SK-N-SH treated with all-trans-retinoic acid at 6 μM for 48 hours (cell line): ENCODE results near the gene LYL1.
A peak's percentile ranks its signal among the peaks of the same experiment; 100 is the strongest.

Source experiments
- ATAC-seq: fragments of 200-7000 bp; cut with Tn5 transposase; 3 replicates; pipeline ENCODE4 v1.9.1; 2020; ENCODE audit warnings: mild to moderate bottlenecking, moderate library complexity
- ARNTL ChIP-seq: fragments of 450-650 bp; formaldehyde crosslinking; IDR thresholded peaks from 2 replicates; pipeline ENCODE4 v1.5.0; 2020; ENCODE audit warnings: low read depth, mild to moderate bottlenecking, moderate library complexity, borderline replicate concordance
- CREB5 ChIP-seq: fragments of 250-450 bp; sonication (Bioruptor Pico); IDR thresholded peaks from 2 replicates; pipeline ENCODE4 v1.5.1; 2020; ENCODE audit warnings: low read depth, mild to moderate bottlenecking, moderate library complexity
- CSDC2 ChIP-seq: fragments of 250-450 bp; sonication (Bioruptor Pico); IDR thresholded peaks from 2 replicates; pipeline ENCODE4 v1.5.0; 2020; ENCODE audit warnings: mild to moderate bottlenecking, moderate library complexity
- CSRNP3 ChIP-seq: fragments of 250-450 bp; sonication (Bioruptor Pico); IDR thresholded peaks from 2 replicates; pipeline ENCODE4 v1.5.1; 2021; ENCODE audit warnings: mild to moderate bottlenecking, moderate library complexity
- ESRRG ChIP-seq: fragments of 250-450 bp; sonication (Bioruptor Pico); IDR thresholded peaks from 2 replicates; pipeline ENCODE4 v1.6.1; 2021; ENCODE audit warnings: mild to moderate bottlenecking
- GLIS3 ChIP-seq: fragments of 250-450 bp; sonication (Bioruptor Pico); IDR thresholded peaks from 2 replicates; pipeline ENCODE4 v1.5.0; 2020; ENCODE audit warnings: mild to moderate bottlenecking, moderate library complexity
- OSR1 ChIP-seq: fragments of 250-450 bp; sonication (Bioruptor Pico); IDR thresholded peaks from 2 replicates; pipeline ENCODE4 v1.8.0; 2022; ENCODE audit warnings: moderate library complexity, mild to moderate bottlenecking, inconsistent platforms
- PATZ1 ChIP-seq: fragments of 250-450 bp; sonication (Bioruptor Pico); IDR thresholded peaks from 2 replicates; pipeline ENCODE4 v1.8.0; 2020; ENCODE audit warnings: mild to moderate bottlenecking, moderate library complexity, borderline replicate concordance
- RARB ChIP-seq: fragments of 250-450 bp; sonication (Bioruptor Pico); IDR thresholded peaks from 2 replicates; pipeline ENCODE4 v1.8.0; 2021; ENCODE audit warnings: mild to moderate bottlenecking, moderate library complexity
- SNAI2 ChIP-seq: fragments of 250-450 bp; sonication (Bioruptor Pico); IDR thresholded peaks from 2 replicates; pipeline ENCODE4 v1.5.0; 2020; ENCODE audit warnings: mild to moderate bottlenecking, moderate library complexity
- TCF4 ChIP-seq: fragments of 250-450 bp; sonication (Bioruptor Pico); IDR thresholded peaks from 2 replicates; pipeline ENCODE4 v1.8.0; 2021; ENCODE audit warnings: mild to moderate bottlenecking, moderate library complexity, borderline replicate concordance
- TSHZ2 ChIP-seq: fragments of 250-450 bp; sonication (Bioruptor Pico); IDR thresholded peaks from 2 replicates; pipeline ENCODE4 v1.5.0; 2020; ENCODE audit warnings: mild to moderate bottlenecking, moderate library complexity
- ZC3H10 ChIP-seq: fragments of 250-450 bp; sonication (Bioruptor Pico); IDR thresholded peaks from 2 replicates; pipeline ENCODE4 v1.5.1; 2021; ENCODE audit warnings: mild to moderate bottlenecking, moderate library complexity
- ZFP3 ChIP-seq: fragments of 250-450 bp; sonication (Bioruptor Pico); IDR thresholded peaks from 2 replicates; pipeline ENCODE4 v1.5.0; 2020; ENCODE audit warnings: mild to moderate bottlenecking, moderate library complexity
- ZFP30 ChIP-seq: fragments of 450-650 bp; formaldehyde crosslinking; IDR thresholded peaks from 2 replicates; pipeline ENCODE4 v1.5.0; 2022; ENCODE audit warnings: mild to moderate bottlenecking, moderate library complexity
- ZNF565 ChIP-seq: fragments of 450-650 bp; formaldehyde crosslinking; conservative IDR thresholded peaks from 2 replicates; pipeline ENCODE4 v1.5.0; 2020; ENCODE audit warnings: low read depth, mild to moderate bottlenecking, moderate library complexity
- TF ChIP-seq, protein P1 (sequence below): fragments of 250-450 bp; sonication (Bioruptor Pico); IDR thresholded peaks from 2 replicates; pipeline ENCODE4 v1.8.0; 2021; ENCODE audit warnings: low read depth, mild to moderate bottlenecking, moderate library complexity, borderline replicate concordance

Gene LYL1

GRCh38 chr19:13119627-13120026, 17.0 kb upstream of the LYL1 start:
- TF ChIP-seq ESRRG (CRISPR knock-in tag), result no peak
- TF ChIP-seq TCF4 (CRISPR knock-in tag), result no peak
- TF ChIP-seq ARNTL (CRISPR knock-in tag), result no peak
- TF ChIP-seq, protein P1, sequence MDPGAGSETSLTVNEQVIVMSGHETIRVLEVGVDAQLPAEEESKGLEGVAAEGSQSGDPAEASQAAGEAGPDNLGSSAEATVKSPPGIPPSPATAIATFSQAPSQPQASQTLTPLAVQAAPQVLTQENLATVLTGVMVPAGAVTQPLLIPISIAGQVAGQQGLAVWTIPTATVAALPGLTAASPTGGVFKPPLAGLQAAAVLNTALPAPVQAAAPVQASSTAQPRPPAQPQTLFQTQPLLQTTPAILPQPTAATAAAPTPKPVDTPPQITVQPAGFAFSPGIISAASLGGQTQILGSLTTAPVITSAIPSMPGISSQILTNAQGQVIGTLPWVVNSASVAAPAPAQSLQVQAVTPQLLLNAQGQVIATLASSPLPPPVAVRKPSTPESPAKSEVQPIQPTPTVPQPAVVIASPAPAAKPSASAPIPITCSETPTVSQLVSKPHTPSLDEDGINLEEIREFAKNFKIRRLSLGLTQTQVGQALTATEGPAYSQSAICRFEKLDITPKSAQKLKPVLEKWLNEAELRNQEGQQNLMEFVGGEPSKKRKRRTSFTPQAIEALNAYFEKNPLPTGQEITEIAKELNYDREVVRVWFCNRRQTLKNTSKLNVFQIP (CRISPR knock-in tag), result no peak
- no peak for TF ChIP-seq CSDC2 (CRISPR knock-in tag)
- TF ChIP-seq GLIS3 (CRISPR knock-in tag), result no peak
- no peak for TF ChIP-seq OSR1
- TF ChIP-seq ZFP30, result no peak
- no peak for TF ChIP-seq ZFP3 (CRISPR knock-in tag)
- TF ChIP-seq CSRNP3 (CRISPR knock-in tag), result no peak
- no peak for TF ChIP-seq SNAI2 (CRISPR knock-in tag)
- no peak for TF ChIP-seq TSHZ2 (CRISPR knock-in tag)
- TF ChIP-seq ZNF565, result no peak
- TF ChIP-seq, all 23 proteins: peak for 0
- ATAC-seq, result no peak

DNA sequence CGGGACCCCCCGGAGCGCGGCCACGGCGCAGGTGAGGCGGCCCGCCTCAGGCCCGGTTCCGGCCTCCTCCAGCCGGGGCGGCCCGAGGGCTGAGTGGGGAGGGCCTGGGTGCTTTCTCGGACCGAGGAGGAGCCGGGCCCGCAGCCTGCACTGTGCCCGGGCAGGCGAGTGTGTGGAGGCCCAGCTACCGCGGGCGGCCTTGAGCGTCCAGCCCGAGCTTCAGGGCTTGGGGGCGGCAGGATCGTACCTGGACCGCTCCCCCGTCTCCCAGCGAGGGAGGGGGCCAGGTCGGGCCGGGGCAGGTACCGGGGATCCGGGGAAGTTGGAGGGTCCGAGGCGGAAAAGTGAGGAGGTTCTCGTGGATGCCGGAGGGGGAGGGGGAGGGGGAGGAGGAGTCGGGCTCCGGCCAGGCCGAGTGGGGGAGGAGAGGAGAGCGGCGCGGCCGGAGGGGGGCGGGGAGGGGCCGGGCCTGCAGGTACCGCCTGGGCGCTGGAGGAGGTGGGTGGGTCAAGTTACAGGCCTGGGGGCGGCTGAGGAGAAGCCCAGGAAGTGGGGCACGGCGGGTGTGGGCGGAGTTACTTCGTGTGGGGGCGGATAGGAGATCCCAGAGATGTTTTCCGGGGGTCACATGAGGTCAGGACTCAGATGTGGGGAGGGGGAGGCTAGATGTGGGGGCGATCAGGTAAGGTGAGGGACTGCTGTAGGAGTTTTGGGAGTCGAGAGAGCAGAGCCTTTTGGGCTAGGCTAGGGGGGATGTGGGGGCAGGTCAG, 16.0 kb upstream of the LYL1 start:
- TF ChIP-seq CSRNP3 (CRISPR knock-in tag), result no peak
- TF ChIP-seq CSDC2 (CRISPR knock-in tag), result no peak
- TF ChIP-seq ZC3H10 (CRISPR knock-in tag), result no peak
- no peak for TF ChIP-seq ESRRG (CRISPR knock-in tag)
- no peak for TF ChIP-seq ZNF565
- no peak; the same call in 2 of the 3 replicates for ATAC-seq

GRCh38 chr19:13117772-13118423, 15.2 kb upstream of the LYL1 start, which contains the start of gene NACC1:
Gene NACC1 (plus strand): TSS chr19:13118264. CDS start chr19:13135208, 16,944 bp downstream.
- TF ChIP-seq ZFP3 (CRISPR knock-in tag), result 0 out of 2 replicates have a peak, but pooled peaks have one; percentile 51
- TF ChIP-seq PATZ1 (CRISPR knock-in tag), result no peak
- no peak for TF ChIP-seq CREB5 (CRISPR knock-in tag)
- TF ChIP-seq RARB (CRISPR knock-in tag), result no peak
- 0 out of 2 replicates have a peak, but pooled peaks have one; percentile 50 for TF ChIP-seq TSHZ2 (CRISPR knock-in tag)
- ATAC-seq, result peak; percentile 91
